Measurements from ENCODE around the gene ZNF197. TPM values are rescaled to one million over a fixed set of nuclear protein-coding genes. Genes with fewer than 3 reads are reported as not detected.

ZNF197 gene
- total RNA-seq, 1 experiment from 2014 or later, result 17.5 TPM

GRCh38 chr3:44666346-44666745, 41.5 kb downstream of the ZNF197 start:
- Histone ChIP-seq H4K20me1 (ENCODE audit: control insufficient read depth, insufficient read depth, insufficient read length) (no peaks in the 10 kb centered on the region), H3K18ac (ENCODE audit: insufficient read length, low read depth, low read length) (no peak overlapping the region)

More at GRCh38 chr3:44666346-44666745, 41.5 kb downstream of the ZNF197 start:
- no peaks in the 10 kb centered on the region for H3K4me1 ChIP-seq (ENCODE audit: insufficient read depth, low read length)
- H3K9me3 ChIP-seq (ENCODE audit: control insufficient read depth, low read depth, low read length), result no peaks in the 10 kb centered on the region
- TF ChIP-seq CTCF (conservative IDR thresholded peaks at IDR 0.05), result no peak
- H2BK5ac ChIP-seq (ENCODE audit: insufficient read length, low read length), result no peak overlapping the region
- no CpG with 5 or more reads among the region's 4 CpGs for WGBS (ENCODE audit: extremely low coverage, insufficient read length, low lambda C conversion rate)
- Mint-ChIP-seq H3K4me3 (no peak overlapping the region), H3K4me1 (no peaks in the 10 kb centered on the region), H3K27me3 (ENCODE audit: low read depth) (no peaks in the 10 kb centered on the region), H3K27ac (no peak overlapping the region), H3K36me3 (ENCODE audit: insufficient read depth in 1 of 3, low read depth in 3 of 3) (peaks cover 8 to 16% (median 11%) of the 10 kb centered on the region in 3 experiments; a peak in 6 of 7 replicates), H3K9me3 (peaks cover 3 to 6% of the 10 kb centered on the region in 2 experiments; a peak in 3 of 5 replicates)
- no peak overlapping the region for H2BK120ac ChIP-seq (ENCODE audit: low read depth, low read length, poor library complexity, severe bottlenecking)
- DNase-seq, result no peak
- H3K4me2 ChIP-seq (ENCODE audit: insufficient read depth, insufficient read length, low read length), result no peak overlapping the region
- H3K4ac ChIP-seq (ENCODE audit: low read depth, low read length), result no peak overlapping the region
- no peaks in the 10 kb centered on the region for H3K79me2 ChIP-seq (ENCODE audit: insufficient read depth, low read length)
- H2AFZ ChIP-seq (ENCODE audit: low read length), result no peak overlapping the region
- no peak overlapping the region for H2AK5ac ChIP-seq (ENCODE audit: insufficient read length, low read length)
- H3K9ac ChIP-seq (ENCODE audit: extremely low read depth, insufficient read length, low read length), result no peak overlapping the region
- H4K91ac ChIP-seq (ENCODE audit: insufficient read length, low read depth, low read length), result no peak overlapping the region
- H4K8ac ChIP-seq (replicated peaks; ENCODE audit: insufficient read length, low read depth, low read length), result no peak overlapping the region
- no peak overlapping the region for H2BK12ac ChIP-seq (ENCODE audit: insufficient read length, low read depth, low read length)
- no peak overlapping the region for H3K23ac ChIP-seq (ENCODE audit: insufficient read length, low read depth, low read length)
- H3K56ac ChIP-seq (ENCODE audit: insufficient read length, low read depth, low read length), result no peak overlapping the region
- no peak overlapping the region for H3T11ph ChIP-seq (ENCODE audit: low read length)
- no peak overlapping the region for H4K5ac ChIP-seq (ENCODE audit: insufficient read length, low read depth, low read length)
- no peak overlapping the region for H2BK20ac ChIP-seq (ENCODE audit: low read depth, low read length, poor library complexity, severe bottlenecking)
- no peaks in the 10 kb centered on the region for H3K23me2 ChIP-seq (ENCODE audit: insufficient read length, low read depth, low read length, poor library complexity, severe bottlenecking)
- H3K79me1 ChIP-seq (ENCODE audit: insufficient read depth, low read depth, low read length, poor library complexity, severe bottlenecking), result no peaks in the 10 kb centered on the region
- no peak overlapping the region for H3K14ac ChIP-seq (ENCODE audit: insufficient read depth, low read length)
- H3K27ac ChIP-seq (ENCODE audit: insufficient read length, low read depth, low read length), result no peak overlapping the region
- no peaks in the 10 kb centered on the region for H3K27me3 ChIP-seq (ENCODE audit: insufficient read depth, low read length)
- H2BK15ac ChIP-seq (ENCODE audit: low read depth, low read length), result no peak overlapping the region

All from H9 (cell line).